H9 (cell line): ENCODE data around the gene IMPA2. TPM values are rescaled to one million over a fixed set of nuclear protein-coding genes. Genes with fewer than 3 reads are reported as not detected.

Experiments used
- DNase-seq: peaks from one replicate; pipeline ENCODE4 v3.0.0-alpha.2; 2017
- H2AFZ ChIP-seq: one replicate; pipeline ENCODE4 v1.6.1; 2013; ENCODE audit warnings: mild to moderate bottlenecking, low read length, control low read depth, moderate library complexity
- H2AK5ac ChIP-seq: 2 replicates; pipeline ENCODE4 v1.6.1; 2013; ENCODE audit warnings: low read length, control low read depth, mixed read lengths; ENCODE audit not compliant: insufficient read length
- H2BK120ac ChIP-seq: one replicate; pipeline ENCODE4 v1.6.1; 2013; ENCODE audit warnings: low read depth, mild to moderate bottlenecking, low read length, control low read depth, inconsistent platforms; ENCODE audit not compliant: poor library complexity, severe bottlenecking
- H2BK12ac ChIP-seq: 2 replicates; pipeline ENCODE4 v1.6.1; 2013; ENCODE audit warnings: low read length, control low read depth, mixed read lengths, low read depth; ENCODE audit not compliant: insufficient read length
- H2BK15ac ChIP-seq: 2 replicates; pipeline ENCODE4 v1.6.1; 2013; ENCODE audit warnings: low read depth, low read length, control low read depth
- H2BK20ac ChIP-seq: one replicate; pipeline ENCODE4 v1.6.1; 2013; ENCODE audit warnings: low read depth, mild to moderate bottlenecking, low read length, control low read depth, inconsistent platforms; ENCODE audit not compliant: poor library complexity, severe bottlenecking
- H2BK5ac ChIP-seq: 2 replicates; pipeline ENCODE4 v1.6.1; 2013; ENCODE audit warnings: low read length, control low read depth, mixed read lengths; ENCODE audit not compliant: insufficient read length
- H3K14ac ChIP-seq: 2 replicates; pipeline ENCODE4 v1.6.1; 2013; ENCODE audit warnings: low read length, control low read depth; ENCODE audit not compliant: insufficient read depth
- H3K18ac ChIP-seq: 2 replicates; pipeline ENCODE4 v1.6.1; 2013; ENCODE audit warnings: low read depth, mild to moderate bottlenecking, mixed read lengths, low read length, control low read depth; ENCODE audit not compliant: insufficient read length
- H3K23ac ChIP-seq: 2 replicates; pipeline ENCODE4 v1.6.1; 2013; ENCODE audit warnings: low read length, control low read depth, mixed read lengths, low read depth; ENCODE audit not compliant: insufficient read length
- H3K23me2 ChIP-seq: 2 replicates; pipeline ENCODE4 v1.6.1; 2013; ENCODE audit warnings: low read depth, mild to moderate bottlenecking, mixed read lengths, low read length, control low read depth; ENCODE audit not compliant: insufficient read length, poor library complexity, severe bottlenecking
- H3K27ac ChIP-seq: 2 replicates; pipeline ENCODE4 v1.5.1; 2013; ENCODE audit warnings: low read length, control low read depth, mixed read lengths, low read depth; ENCODE audit not compliant: insufficient read length
- H3K27me3 ChIP-seq: 2 replicates; pipeline ENCODE4 v1.6.1; 2013; ENCODE audit warnings: low read length, control low read depth, inconsistent platforms; ENCODE audit not compliant: insufficient read depth
- H3K4ac ChIP-seq: 2 replicates; pipeline ENCODE4 v1.6.1; 2013; ENCODE audit warnings: low read depth, mild to moderate bottlenecking, control low read depth, inconsistent platforms, low read length, moderate library complexity
- H3K4me1 ChIP-seq: 2 replicates; pipeline ENCODE4 v1.6.1; 2013; ENCODE audit warnings: low read length, control low read depth, inconsistent platforms; ENCODE audit not compliant: insufficient read depth
- H3K4me2 ChIP-seq: 2 replicates; pipeline ENCODE4 v1.6.1; 2013; ENCODE audit warnings: low read length, control low read depth, mixed read lengths; ENCODE audit not compliant: insufficient read length, insufficient read depth
- H3K56ac ChIP-seq: 2 replicates; pipeline ENCODE4 v1.6.1; 2013; ENCODE audit warnings: low read depth, mild to moderate bottlenecking, mixed read lengths, low read length, control low read depth; ENCODE audit not compliant: insufficient read length
- H3K79me1 ChIP-seq: 2 replicates; pipeline ENCODE4 v1.6.1; 2013; ENCODE audit warnings: low read depth, mild to moderate bottlenecking, moderate library complexity, low read length, control low read depth, inconsistent platforms; ENCODE audit not compliant: insufficient read depth, poor library complexity, severe bottlenecking
- H3K79me2 ChIP-seq: 2 replicates; pipeline ENCODE4 v1.6.1; 2013; ENCODE audit warnings: low read length, control low read depth, inconsistent platforms; ENCODE audit not compliant: insufficient read depth
- H3K9ac ChIP-seq: 2 replicates; pipeline ENCODE4 v1.6.1; 2013; ENCODE audit warnings: low read length, control low read depth, mixed read lengths; ENCODE audit not compliant: insufficient read length; ENCODE audit errors: extremely low read depth
- H3K9me3 ChIP-seq: one replicate; pipeline ENCODE4 v1.6.1; 2013; ENCODE audit warnings: low read depth, low read length, inconsistent platforms; ENCODE audit not compliant: control insufficient read depth
- H3T11ph ChIP-seq: one replicate; pipeline ENCODE4 v1.6.1; 2013; ENCODE audit warnings: mild to moderate bottlenecking, low read length, control low read depth, inconsistent platforms
- H4K20me1 ChIP-seq: one replicate; pipeline ENCODE4 v1.6.1; 2013; ENCODE audit not compliant: control insufficient read depth, insufficient read length, insufficient read depth
- H4K5ac ChIP-seq: 2 replicates; pipeline ENCODE4 v1.6.1; 2013; ENCODE audit warnings: low read depth, mild to moderate bottlenecking, mixed read lengths, low read length, control low read depth; ENCODE audit not compliant: insufficient read length
- H4K8ac ChIP-seq: replicated peaks from 2 replicates; pipeline ENCODE4 v1.6.1; 2013; ENCODE audit warnings: low read length, control low read depth, mixed read lengths, low read depth; ENCODE audit not compliant: insufficient read length
- H4K91ac ChIP-seq: 2 replicates; pipeline ENCODE4 v1.6.1; 2013; ENCODE audit warnings: low read depth, mild to moderate bottlenecking, moderate library complexity, mixed read lengths, low read length, control low read depth; ENCODE audit not compliant: insufficient read length
- H3K27ac Mint-ChIP-seq, 3 experiments: 2 replicates in 2 of 3; 3 replicates in 1 of 3; pipeline ENCODE4 v1.8.0; 2020 to 2021; ENCODE audit warnings: mixed read lengths in 3 of 3, mild to moderate bottlenecking in 1 of 3, moderate library complexity in 1 of 3
- H3K27me3 Mint-ChIP-seq: 2 replicates; pipeline ENCODE4 v1.8.0; 2021; ENCODE audit warnings: low read depth, mild to moderate bottlenecking, moderate library complexity, mixed read lengths
- H3K36me3 Mint-ChIP-seq, 3 experiments: 2 replicates in 2 of 3; 3 replicates in 1 of 3; pipeline ENCODE4 v1.8.0; 2020 to 2021; ENCODE audit warnings: low read depth in 3 of 3, mixed read lengths in 3 of 3; ENCODE audit not compliant: insufficient read depth in 1 of 3
- H3K4me1 Mint-ChIP-seq, 2 experiments: 2 replicates each; pipeline ENCODE4 v1.8.0; 2020; ENCODE audit warnings: mixed read lengths in 2 of 2
- H3K4me3 Mint-ChIP-seq, 2 experiments: 2 replicates in 1 of 2; 3 replicates in 1 of 2; pipeline ENCODE4 v1.8.0; 2020 to 2021; ENCODE audit warnings: mild to moderate bottlenecking in 2 of 2, mixed read lengths in 2 of 2, moderate library complexity in 1 of 2
- H3K9me3 Mint-ChIP-seq, 2 experiments: 2 replicates in 1 of 2; 3 replicates in 1 of 2; pipeline ENCODE4 v1.8.0; 2020; ENCODE audit warnings: mild to moderate bottlenecking in 2 of 2, mixed read lengths in 2 of 2, moderate library complexity in 1 of 2
- CTCF ChIP-seq: fragments of 200-600 bp; sonication (generic); conservative IDR thresholded peaks from 3 replicates; pipeline ENCODE4 v1.8.0; 2021; ENCODE audit warnings: antibody characterized with exemption, mild to moderate bottlenecking
- whole genome bisulfite sequencing: extraction: QIAGEN DNeasy Blood & Tissue Kit; methylation state at CpG from one replicate; pipeline ENCODE4 v1.1.7; 2013; ENCODE audit warnings: missing lambda C conversion rate, low lambda C conversion rate, mixed read lengths; ENCODE audit not compliant: insufficient read length; ENCODE audit errors: extremely low coverage; 5-methylcytosine and 5-hydroxymethylcytosine counted together
- total RNA-seq: library from RNA; stranded (reverse); gene quantifications from 2 replicates; pipeline ENCODE4 v1.2.1, GENCODE V29; 2021

Gene IMPA2
- total RNA-seq, 1 experiment from 2014 or later: 73.8 TPM

DNA sequence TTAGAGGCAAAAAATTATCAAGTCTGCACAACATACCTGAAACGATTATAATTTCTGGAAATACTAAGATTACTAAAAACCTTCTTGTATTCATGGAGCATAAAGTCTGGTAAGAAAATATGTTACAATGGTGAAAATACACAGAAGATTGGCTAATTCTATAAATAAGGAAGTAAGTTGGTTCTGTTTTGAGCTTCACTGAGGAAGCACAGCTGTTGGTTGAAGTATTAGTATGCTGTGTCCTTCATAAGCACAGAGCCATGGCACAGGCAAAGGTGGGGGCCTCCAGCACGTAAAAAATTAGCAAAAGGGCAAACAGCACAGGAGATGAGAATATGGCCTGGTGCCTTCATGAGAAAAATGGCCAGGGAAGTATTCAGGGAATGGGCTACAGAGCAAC is 72.0 kb downstream of the IMPA2 start:
- H3K27ac Mint-ChIP-seq: no peak overlapping the region
- Histone ChIP-seq H3K4ac (no peak overlapping the region), H3K79me1 (no peaks in the 10 kb centered on the region), H3K23ac (no peak overlapping the region), H3K9ac (no peak overlapping the region), H2BK120ac (no peak overlapping the region), H3T11ph (no peak overlapping the region), H2BK20ac (no peak overlapping the region), H2AK5ac (no peak overlapping the region), H4K20me1 (no peaks in the 10 kb centered on the region), H3K79me2 (no peaks in the 10 kb centered on the region), H3K27ac (no peak overlapping the region), H3K4me1 (no peaks in the 10 kb centered on the region), H3K23me2 (no peaks in the 10 kb centered on the region), H3K14ac (no peak overlapping the region), H4K5ac (no peak overlapping the region), H4K8ac (no peak overlapping the region), H3K4me2 (no peak overlapping the region), H2BK5ac (no peak overlapping the region), H4K91ac (no peak overlapping the region), H3K18ac (no peak overlapping the region), H2BK15ac (no peak overlapping the region), H3K27me3 (no peaks in the 10 kb centered on the region), H2AFZ (no peak overlapping the region), H3K9me3 (no peaks in the 10 kb centered on the region), H2BK12ac (no peak overlapping the region), H3K56ac (no peak overlapping the region)
- no peaks in the 10 kb centered on the region for H3K36me3 Mint-ChIP-seq
- H3K4me1 Mint-ChIP-seq: peaks cover 3 to 12% of the 10 kb centered on the region in 2 experiments; a peak in 3 of 4 replicates
- no peak for TF ChIP-seq CTCF
- DNase-seq: no peak
- no peak overlapping the region for H3K4me3 Mint-ChIP-seq
- no peaks in the 10 kb centered on the region; a peak in 1 of 5 replicates for H3K9me3 Mint-ChIP-seq
- H3K27me3 Mint-ChIP-seq: no peaks in the 10 kb centered on the region; the same call in 1 of the 2 replicates
- no CpG with 5 or more reads among the region's 2 CpGs for WGBS
